Esophagus squamous epithelium (tissue), 5 donors: ENCODE data around the gene SEMG1. TPM values are rescaled to one million over a fixed set of nuclear protein-coding genes. Genes with fewer than 3 reads are reported as not detected.

Source experiments
- DNase-seq: peaks from one replicate; lab custom pipeline; 2025; lab: John Stamatoyannopoulos, UW
- H3K27ac ChIP-seq, 4 donors: fragments of 200-600 bp; sonication (generic); one replicate each; pipeline ENCODE4 v1.5.1; 2016 to 2019; ENCODE audit warnings: mild to moderate bottlenecking in 1 of 4
- H3K27me3 ChIP-seq, 4 donors: fragments of 200-600 bp; sonication (generic); 1 replicate in 3 of 4; 2 replicates in 1 of 4; pipeline versions ENCODE4 v1.5.1 to v1.6.0; 2017 to 2021; ENCODE audit warnings: antibody characterized with exemption in 1 of 4
- H3K36me3 ChIP-seq, 3 donors: fragments of 200-600 bp; sonication (generic); one replicate each; pipeline ENCODE4 v1.5.1; 2016 to 2019
- H3K4me1 ChIP-seq, 3 donors: fragments of 200-600 bp; sonication (generic); one replicate each; pipeline ENCODE4 v1.5.1; 2017 to 2019
- H3K4me3 ChIP-seq, 4 donors: fragments of 200-600 bp; sonication (generic); 1 replicate in 3 of 4; 2 replicates in 1 of 4; pipeline ENCODE4 v1.5.1; 2016 to 2019; ENCODE audit warnings: mild to moderate bottlenecking in 2 of 4, moderate library complexity in 1 of 4
- H3K9me3 ChIP-seq, 3 donors: fragments of 200-600 bp; sonication (generic); one replicate each; pipeline ENCODE4 v1.5.1; 2016 to 2019
- CTCF ChIP-seq, 6 experiments: fragments of 450-650 bp in 4 of 6; fragments of 200-600 bp in 2 of 6; sonication (generic) in 2 of 6; IDR thresholded peaks; one replicate each; pipeline ENCODE4 v1.5.1; 2016 to 2019; ENCODE audit warnings: antibody characterized with exemption in 6 of 6, mild to moderate bottlenecking in 4 of 6, moderate library complexity in 4 of 6
- POLR2A ChIP-seq, 4 donors: fragments of 450-650 bp; IDR thresholded peaks; one replicate each; pipeline ENCODE4 v1.6.1; 2017; ENCODE audit warnings: antibody characterized with exemption in 4 of 4, mild to moderate bottlenecking in 4 of 4, moderate library complexity in 3 of 4
- WGBS, 2 donors: methylation state at CpG; one replicate each; pipeline ENCODE4 v1.1.5; 2018; 5-methylcytosine and 5-hydroxymethylcytosine counted together
- intact Hi-C: fragments of 100-400 bp; cut with DNase I; formaldehyde crosslinking; loops from one replicate; pipeline ENCODE4 v1.15.0; 2022
- total RNA-seq, 4 donors: library from RNA; depleted of rRNA; stranded (reverse); fragments of >200 nt; gene quantifications; one replicate each; pipeline ENCODE4 v1.1.0, GENCODE V29; 2016
- donor health status: DM: yes; HTN: yes; CAD: no.

SEMG1 gene
- total RNA-seq, 4 donors from 2014 or later = not detected

DNA sequence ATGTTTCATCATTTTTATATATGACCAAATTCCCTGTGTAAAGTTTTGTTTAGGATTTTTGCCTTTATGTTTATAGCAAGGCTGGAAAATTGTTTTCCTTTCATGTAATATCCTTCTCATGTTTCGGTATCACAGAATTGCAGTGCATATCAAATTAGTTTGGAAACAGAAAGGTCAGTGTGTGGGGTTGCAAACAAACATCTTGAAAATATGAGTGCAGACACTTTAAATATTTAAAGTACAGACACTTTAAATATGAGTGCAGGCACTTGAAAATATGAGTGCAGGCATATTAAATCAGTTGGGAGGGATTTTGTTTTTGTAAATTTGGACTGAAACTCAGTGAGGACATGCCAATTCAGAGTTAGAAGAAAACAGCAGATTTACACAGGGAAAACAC is 41.0 kb downstream of the SEMG1 start:
- Histone ChIP-seq H3K9me3 (no peaks in the 10 kb centered on the region), H3K4me3 (no peak overlapping the region), H3K4me1 (peaks cover 0 to 18% (median 10%) of the 10 kb centered on the region in 3 donors), H3K27me3 (peaks cover 0 to 31% (median 0%) of the 10 kb centered on the region in 4 donors), H3K36me3 (no peaks in the 10 kb centered on the region), H3K27ac (no peak overlapping the region)
- 63 to 69% methylated on average over 1 of the region's 1 CpG for WGBS, 2 donors
- TF ChIP-seq CTCF (IDR thresholded peaks at IDR 0.05) (no peak), POLR2A (IDR thresholded peaks at IDR 0.05) (no peak)
- DNase-seq = no peak
- intact Hi-C loops = no loop called here

DNA sequence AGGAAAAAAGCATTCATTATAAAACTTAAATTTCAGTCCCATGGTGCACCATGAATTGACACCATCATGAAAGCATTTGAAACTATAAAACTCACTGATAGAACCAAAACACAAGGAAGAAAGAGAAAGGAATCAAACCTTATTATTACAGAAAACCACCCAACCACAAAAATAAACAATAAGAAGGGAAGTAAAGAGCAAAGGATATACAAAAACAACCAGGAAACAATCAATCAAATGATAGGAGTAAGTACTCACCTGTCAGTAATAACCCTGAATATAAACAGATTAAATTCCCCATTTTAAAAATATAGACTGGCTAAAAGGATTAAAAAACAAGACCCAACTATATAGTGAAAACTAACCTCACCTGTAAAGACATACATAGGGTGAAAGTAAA is 41.8 kb downstream of the SEMG1 start:
- Histone ChIP-seq H3K27me3 (peaks cover 0 to 36% (median 0%) of the 10 kb centered on the region in 4 donors), H3K4me1 (peaks cover 0 to 25% (median 16%) of the 10 kb centered on the region in 3 donors), H3K27ac (no peak overlapping the region), H3K36me3 (no peaks in the 10 kb centered on the region), H3K4me3 (no peak overlapping the region), H3K9me3 (no peaks in the 10 kb centered on the region)
- intact Hi-C loops = no loop called here
- no peak for DNase-seq
- TF ChIP-seq CTCF (IDR thresholded peaks at IDR 0.05) = no peak
- TF ChIP-seq POLR2A (IDR thresholded peaks at IDR 0.05) = no peak

GRCh38 chr20:45251884-45252560 is 45.2 kb downstream of the SEMG1 start:
- TF ChIP-seq POLR2A (IDR thresholded peaks at IDR 0.05) = no peak
- no peak for TF ChIP-seq CTCF (IDR thresholded peaks at IDR 0.05)
- H3K9me3 ChIP-seq = no peaks in the 10 kb centered on the region
- intact Hi-C loops = no loop called here
- no peak for DNase-seq
- WGBS, 2 donors = 15 to 27% methylated on average over 4 to 5 of the region's 5 CpGs
- H3K4me1 ChIP-seq = peaks cover 16 to 59% (median 39%) of the 10 kb centered on the region in 3 donors
- H3K36me3 ChIP-seq = no peaks in the 10 kb centered on the region
- H3K27ac ChIP-seq = no peak overlapping the region
- H3K27me3 ChIP-seq = peaks cover 0 to 16% (median 0%) of the 10 kb centered on the region in 4 donors
- peak overlapping the region in 2 of 4 donors; percentile 15 to 57 for H3K4me3 ChIP-seq

DNA sequence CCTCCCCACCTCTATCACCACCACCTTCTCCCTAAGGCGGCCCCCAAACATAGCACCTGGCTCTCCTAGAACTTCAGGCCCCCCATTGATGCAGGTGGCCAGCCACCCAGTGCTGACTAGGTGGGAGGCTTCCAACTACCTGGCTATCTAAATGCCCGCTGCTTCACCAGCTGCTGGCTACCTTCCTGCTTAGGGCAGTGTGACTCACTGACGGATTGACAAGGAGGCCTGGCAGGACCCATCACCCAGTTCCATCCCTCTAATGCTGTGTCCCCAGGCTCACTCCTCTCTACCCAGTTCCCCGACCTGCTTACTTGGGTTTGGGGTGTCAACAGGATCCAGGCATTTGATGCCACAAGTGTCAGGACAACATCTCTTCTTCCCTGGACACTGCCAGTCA is 46.4 kb downstream of the SEMG1 start:
- no peak for DNase-seq
- Histone ChIP-seq H3K27me3 (peaks cover 0 to 16% (median 0%) of the 10 kb centered on the region in 4 donors), H3K36me3 (no peaks in the 10 kb centered on the region), H3K4me1 (peaks cover 16 to 70% (median 39%) of the 10 kb centered on the region in 3 donors), H3K4me3 (peak overlapping the region; percentile 15 to 57 (median 37)), H3K9me3 (no peaks in the 10 kb centered on the region), H3K27ac (peak overlapping the region; percentile 79 to 91 (median 86))
- TF ChIP-seq POLR2A (IDR thresholded peaks at IDR 0.05) (no peak), CTCF (IDR thresholded peaks at IDR 0.05) (no peak)
- WGBS, 2 donors = 69 to 71% methylated on average over 2 to 4 of the region's 4 CpGs
- intact Hi-C loops = no loop called here

- WGBS, 2 donors = 19 to 21% methylated on average over 6 to 7 of the region's 7 CpGs
- peaks cover 16 to 70% (median 39%) of the 10 kb centered on the region in 3 donors for H3K4me1 ChIP-seq
Observed at GRCh38 chr20:45254383-45255262, 47.8 kb downstream of the SEMG1 start, which contains the start of gene SLPI. Gene SLPI, minus strand, starts transcription at chr20:45254564. Its CDS starts 21 bp downstream, at chr20:45254543.

More at GRCh38 chr20:45254383-45255262, 47.8 kb downstream of the SEMG1 start, which contains the start of gene SLPI:
- Histone ChIP-seq H3K9me3 (no peaks in the 10 kb centered on the region), H3K27ac (peak within 1 kb of the TSS; percentile 79 to 91 (median 86)), H3K36me3 (no peaks in the 10 kb centered on the region), H3K4me3 (peak within 1 kb of the TSS; percentile 15 to 57 (median 37)), H3K27me3 (peaks cover 0 to 19% (median 0%) of the 10 kb centered on the region in 4 donors)
- DNase-seq = no peak
- intact Hi-C loops = no loop called here
- TF ChIP-seq POLR2A (IDR thresholded peaks at IDR 0.05) = peak in 3 of 4 donors; percentile 19 to 50 (median 26)
- no peak for TF ChIP-seq CTCF (IDR thresholded peaks at IDR 0.05)
